Skeletal muscle tissue (tissue), 4 donors: Measurements from ENCODE around the gene DNAAF9. TPM values are rescaled to one million over a fixed set of nuclear protein-coding genes. Genes with fewer than 3 reads are reported as not detected.

ENCODE experiments used
- H3K27ac ChIP-seq: one replicate; pipeline ENCODE4 v1.7.0; 2013; ENCODE audit warnings: mild to moderate bottlenecking, low read depth, low read length, inconsistent platforms
- H3K27me3 ChIP-seq, 3 donors: one replicate each; pipeline ENCODE4 v1.7.0; 2013; ENCODE audit warnings: low read length in 3 of 3; ENCODE audit not compliant: control insufficient read depth in 3 of 3, insufficient read depth in 3 of 3
- H3K36me3 ChIP-seq, 3 donors: one replicate each; pipeline ENCODE4 v1.7.0; 2013; ENCODE audit warnings: low read length in 3 of 3; ENCODE audit not compliant: control insufficient read depth in 3 of 3, insufficient read depth in 3 of 3
- H3K4me1 ChIP-seq, 3 donors: one replicate each; pipeline ENCODE4 v1.7.0; 2013; ENCODE audit warnings: low read length in 3 of 3, mild to moderate bottlenecking in 3 of 3; ENCODE audit not compliant: control insufficient read depth in 3 of 3, insufficient read depth in 3 of 3
- H3K4me3 ChIP-seq, 3 donors: one replicate each; pipeline ENCODE4 v1.7.0; 2013; ENCODE audit warnings: low read length in 3 of 3
- H3K9ac ChIP-seq, 3 donors: one replicate each; pipeline ENCODE4 v1.7.0; 2013; ENCODE audit warnings: low read length in 3 of 3, mild to moderate bottlenecking in 3 of 3, moderate library complexity in 2 of 3, low read depth in 1 of 3
- H3K9me3 ChIP-seq, 3 donors: one replicate each; pipeline ENCODE4 v1.7.0; 2013; ENCODE audit warnings: low read length in 3 of 3; ENCODE audit not compliant: control insufficient read depth in 3 of 3
- total RNA-seq: library from RNA; depleted of rRNA; stranded (reverse); fragments of >200 nt; gene quantifications from one replicate; pipeline ENCODE4 v1.2.3, GENCODE V29; 2014
- donor health status: Osteomylitis.

The DNAAF9 gene
- total RNA-seq, 1 donor from 2014 or later, result 13.6 TPM

- H3K4me3 ChIP-seq, result no peak overlapping the region
- no peaks in the 10 kb centered on the region for H3K9me3 ChIP-seq
- H3K27ac ChIP-seq, result no peak overlapping the region
- no peak overlapping the region for H3K9ac ChIP-seq
- no peaks in the 10 kb centered on the region for H3K27me3 ChIP-seq
- H3K36me3 ChIP-seq, result peaks cover 2 to 14% (median 3%) of the 10 kb centered on the region in 3 donors
- H3K4me1 ChIP-seq, result peaks cover 4 to 7% (median 6%) of the 10 kb centered on the region in 3 donors
These were observed 27.0 kb downstream of the DNAAF9 start for GRCh38 chr20:3380228-3381070.

GRCh38 chr20:3378138-3378537 is 29.3 kb downstream of the DNAAF9 start:
- H3K27me3 ChIP-seq, result no peaks in the 10 kb centered on the region
- H3K27ac ChIP-seq, result no peak overlapping the region
- H3K4me1 ChIP-seq, result peaks cover 4 to 9% (median 6%) of the 10 kb centered on the region in 3 donors
- H3K4me3 ChIP-seq, result no peak overlapping the region
- H3K9ac ChIP-seq, result no peak overlapping the region
- H3K36me3 ChIP-seq, result peaks cover 8 to 29% (median 16%) of the 10 kb centered on the region in 3 donors
- H3K9me3 ChIP-seq, result no peaks in the 10 kb centered on the region

- Histone ChIP-seq H3K9me3 (no peaks in the 10 kb centered on the region), H3K36me3 (peaks cover 11 to 33% (median 19%) of the 10 kb centered on the region in 3 donors), H3K27me3 (no peaks in the 10 kb centered on the region), H3K4me1 (peaks cover 4 to 9% (median 6%) of the 10 kb centered on the region in 3 donors), H3K4me3 (no peak overlapping the region), H3K9ac (no peak overlapping the region), H3K27ac (no peak overlapping the region)
These were observed 29.8 kb downstream of the DNAAF9 start for GRCh38 chr20:3377644-3378043.

DNA sequence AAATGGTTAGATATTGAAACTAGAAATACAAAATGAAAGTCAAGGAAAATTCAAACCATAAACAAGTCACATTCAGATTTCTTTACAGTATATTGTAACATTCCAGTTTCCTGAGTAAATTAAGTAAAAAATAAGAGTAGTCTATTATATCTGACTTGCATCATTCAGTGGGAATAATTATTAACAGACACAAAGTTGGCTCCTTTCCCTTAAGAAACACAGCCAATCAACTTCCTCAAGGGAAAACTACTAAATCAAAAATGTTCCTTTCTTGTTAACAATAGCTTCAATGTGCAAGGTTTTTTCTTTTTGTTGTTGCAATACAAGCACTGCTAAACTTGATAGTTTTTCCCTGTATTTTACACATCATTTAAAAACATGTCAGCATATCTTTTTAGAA is 33.2 kb downstream of the DNAAF9 start:
- Histone ChIP-seq H3K4me3 (no peak overlapping the region), H3K27me3 (no peaks in the 10 kb centered on the region), H3K9ac (no peak overlapping the region), H3K4me1 (peaks cover 4 to 9% (median 6%) of the 10 kb centered on the region in 3 donors), H3K27ac (no peak overlapping the region), H3K9me3 (no peaks in the 10 kb centered on the region), H3K36me3 (peaks cover 11 to 34% (median 30%) of the 10 kb centered on the region in 3 donors)

GRCh38 chr20:3371754-3372153 is 35.7 kb downstream of the DNAAF9 start:
- Histone ChIP-seq H3K4me3 (no peak overlapping the region), H3K9me3 (no peaks in the 10 kb centered on the region), H3K9ac (no peak overlapping the region), H3K27me3 (no peaks in the 10 kb centered on the region), H3K36me3 (peaks cover 9 to 28% (median 27%) of the 10 kb centered on the region in 3 donors), H3K4me1 (peaks cover 0 to 3% (median 0%) of the 10 kb centered on the region in 3 donors), H3K27ac (no peak overlapping the region)

GRCh38 chr20:3367089-3367488 is 40.4 kb downstream of the DNAAF9 start:
- Histone ChIP-seq H3K36me3 (peaks cover 0 to 5% (median 4%) of the 10 kb centered on the region in 3 donors), H3K4me1 (no peaks in the 10 kb centered on the region), H3K4me3 (no peak overlapping the region), H3K27me3 (no peaks in the 10 kb centered on the region), H3K27ac (no peak overlapping the region), H3K9me3 (no peaks in the 10 kb centered on the region), H3K9ac (no peak overlapping the region)

DNA sequence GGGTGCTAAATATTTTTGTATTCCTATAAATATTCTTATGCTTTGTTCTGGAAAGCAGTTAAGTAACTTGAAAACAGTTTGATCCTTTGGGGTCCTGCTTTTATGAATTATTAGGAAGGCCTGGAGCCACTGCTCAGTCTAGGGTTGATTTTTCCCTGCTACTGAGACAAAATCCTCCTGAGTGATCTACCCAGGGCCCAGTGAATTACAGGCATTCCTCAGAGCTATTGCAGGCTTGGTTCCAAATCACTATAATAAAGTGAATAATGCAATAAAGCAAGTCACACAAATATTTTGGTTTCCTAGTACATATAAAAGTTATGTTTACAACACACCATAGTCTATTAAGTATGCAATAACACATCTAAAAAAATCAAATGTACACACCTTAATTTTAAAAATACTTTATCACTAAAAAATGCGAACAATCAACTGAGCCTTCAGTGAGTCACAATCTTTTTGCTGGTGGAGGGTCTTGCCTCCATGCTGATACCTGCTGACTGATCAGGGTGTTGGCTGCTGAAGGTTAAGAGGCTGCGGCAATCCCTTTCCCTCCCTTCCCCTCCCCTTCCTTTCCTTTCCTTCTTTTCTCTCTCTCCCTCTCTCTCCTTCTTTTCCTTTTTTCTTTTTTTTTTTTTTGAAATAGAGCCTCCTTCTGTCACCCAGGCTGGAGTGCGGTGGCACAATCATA is 43.0 kb downstream of the DNAAF9 start:
- Histone ChIP-seq H3K9me3 (no peaks in the 10 kb centered on the region), H3K4me1 (no peaks in the 10 kb centered on the region), H3K9ac (no peak overlapping the region), H3K4me3 (no peak overlapping the region), H3K27me3 (no peaks in the 10 kb centered on the region), H3K27ac (no peak overlapping the region), H3K36me3 (peaks cover 0 to 3% (median 0%) of the 10 kb centered on the region in 3 donors)

GRCh38 chr20:3360752-3361151 is 46.7 kb downstream of the DNAAF9 start:
- Histone ChIP-seq H3K9ac (no peak overlapping the region), H3K36me3 (peaks cover 0 to 5% (median 0%) of the 10 kb centered on the region in 3 donors), H3K27me3 (no peaks in the 10 kb centered on the region), H3K4me3 (no peak overlapping the region), H3K27ac (no peak overlapping the region), H3K9me3 (no peaks in the 10 kb centered on the region), H3K4me1 (no peaks in the 10 kb centered on the region)

- no peak overlapping the region for H3K4me3 ChIP-seq
- no peak overlapping the region for H3K9ac ChIP-seq
- no peaks in the 10 kb centered on the region for H3K4me1 ChIP-seq
- no peaks in the 10 kb centered on the region for H3K27me3 ChIP-seq
- H3K36me3 ChIP-seq, result peaks cover 0 to 9% (median 0%) of the 10 kb centered on the region in 3 donors
- H3K27ac ChIP-seq, result no peak overlapping the region
- H3K9me3 ChIP-seq, result no peaks in the 10 kb centered on the region
These were observed 48.7 kb downstream of the DNAAF9 start for GRCh38 chr20:3358676-3359340.
